Ishikawa (cell line): Measurements from ENCODE around the gene SLC7A14.
A peak's percentile ranks its signal among the peaks of the same experiment; 100 is the strongest.

Experiments
- CEBPB ChIP-seq: IDR thresholded peaks from 2 replicates; pipeline ENCODE4 v1.6.1; 2012
- CREB1 ChIP-seq: IDR thresholded peaks from 2 replicates; pipeline ENCODE4 v1.6.1; 2012; ENCODE audit warnings: low read depth
- EGR1 ChIP-seq: IDR thresholded peaks from 2 replicates; pipeline ENCODE4 v1.6.1; 2012
- EP300 ChIP-seq: IDR thresholded peaks from 2 replicates; pipeline ENCODE4 v1.6.1; 2012; ENCODE audit warnings: borderline replicate concordance
- FOXM1 ChIP-seq: IDR thresholded peaks from 2 replicates; pipeline ENCODE4 v1.6.1; 2012; ENCODE audit warnings: low read depth, borderline replicate concordance
- MAX ChIP-seq: IDR thresholded peaks from 2 replicates; pipeline ENCODE4 v1.6.1; 2012
- NFIC ChIP-seq: IDR thresholded peaks from 2 replicates; pipeline ENCODE4 v1.6.1; 2012
- RAD21 ChIP-seq: IDR thresholded peaks from 2 replicates; pipeline ENCODE4 v1.6.1; 2012; ENCODE audit warnings: low read depth
- REST ChIP-seq: IDR thresholded peaks from 2 replicates; pipeline ENCODE4 v1.6.1; 2012; ENCODE audit warnings: low read depth, mild to moderate bottlenecking
- TAF1 ChIP-seq: IDR thresholded peaks from 2 replicates; pipeline ENCODE4 v1.6.1; 2012; ENCODE audit warnings: low read depth, mild to moderate bottlenecking
- TCF12 ChIP-seq: IDR thresholded peaks from 2 replicates; pipeline ENCODE4 v1.6.1; 2012; ENCODE audit warnings: low read depth
- TEAD4 ChIP-seq: IDR thresholded peaks from 2 replicates; pipeline ENCODE4 v1.6.1; 2012
- USF1 ChIP-seq: IDR thresholded peaks from 2 replicates; pipeline ENCODE4 v1.6.1; 2012
- YY1 ChIP-seq: IDR thresholded peaks from 2 replicates; pipeline ENCODE4 v1.6.1; 2012; ENCODE audit warnings: low read depth
- ZBTB7A ChIP-seq: IDR thresholded peaks from 2 replicates; pipeline ENCODE4 v1.6.1; 2012; ENCODE audit warnings: low read depth

Gene SLC7A14

GRCh38 chr3:170585008-170585936, 603 bp downstream of the SLC7A14 start:
- TF ChIP-seq TEAD4 (no peak), EGR1 (no peak), TAF1 (no peak), CREB1 (no peak), MAX (no peak), FOXM1 (no peak), TCF12 (no peak), ZBTB7A (no peak), CEBPB (no peak), NFIC (no peak), YY1 (no peak), USF1 (no peak), RAD21 (no peak), REST (no peak), EP300 (no peak)

GRCh38 chr3:170584585-170585007, 1.3 kb downstream of the SLC7A14 start:
- no peak for TF ChIP-seq EGR1
- TF ChIP-seq MAX: 0 out of 2 replicates have a peak, but pooled peaks have one; percentile 23
- no peak for TF ChIP-seq USF1
- no peak for TF ChIP-seq YY1
- peak; percentile 50; the same call in 1 of the 2 replicates for TF ChIP-seq TEAD4
- TF ChIP-seq REST: peak; percentile 100

GRCh38 chr3:170579646-170580045, 6.2 kb downstream of the SLC7A14 start:
- no peak for TF ChIP-seq USF1

- no peak for TF ChIP-seq FOXM1
- no peak for TF ChIP-seq TCF12
- TF ChIP-seq ZBTB7A: no peak
- TF ChIP-seq YY1: no peak
- TF ChIP-seq EP300: no peak
- no peak for TF ChIP-seq USF1
- TF ChIP-seq NFIC: no peak
- no peak for TF ChIP-seq TAF1
- no peak for TF ChIP-seq MAX
- no peak for TF ChIP-seq EGR1
- TF ChIP-seq TEAD4: no peak
- TF ChIP-seq CEBPB: no peak
- TF ChIP-seq RAD21: no peak
- no peak for TF ChIP-seq CREB1
- TF ChIP-seq REST: no peak
Observed at GRCh38 chr3:170572665-170573253, 13.1 kb downstream of the SLC7A14 start.
